HepG2 (cell line): Measurements from ENCODE around the gene ZBTB8B. TPM values are rescaled to one million over a fixed set of nuclear protein-coding genes. Genes with fewer than 3 reads are reported as not detected.

Experiments used
- ATAC-seq: fragments of 200-7000 bp; cut with Tn5 transposase; 3 replicates; pipeline ENCODE4 v1.9.1; 2020; ENCODE audit warnings: mild to moderate bottlenecking, moderate library complexity
- BruUV-seq: library from RNA; stranded (reverse); fragments of 400-500 nt; replicated peaks from 2 replicates; lab custom pipeline; 2021; lab: Mats Ljungman, UMichigan
- CTCF ChIA-PET: fragments of 300-600 bp; formaldehyde crosslinking; extraction: SDS; loops from one replicate; lab custom pipeline; 2021; ENCODE audit warnings: low total read pairs, inconsistent platforms, low intra/inter-chr PET ratio; lab: Yijun Ruan, JAX
- POLR2A ChIA-PET: fragments of 350-600 bp; sonication (Branson Sonifier 250); formaldehyde crosslinking; loops from one replicate; lab custom pipeline; 2020; ENCODE audit warnings: antibody characterized with exemption, inconsistent platforms; lab: Yijun Ruan, JAX
- DNase-seq: peaks from one replicate; pipeline ENCODE4 v3.0.0-alpha.2; 2015; ENCODE audit warnings: low spot score
- FAIRE-seq: peaks from 3 replicates; lab custom pipeline; 2011; peaks lifted over from hg19 to GRCh38; lab: Jason Lieb, UNC
- H2AFZ ChIP-seq: one replicate; pipeline ENCODE4 v1.6.1; 2011; ENCODE audit warnings: low read length, inconsistent platforms
- H3K27ac ChIP-seq: fragments of 300-600 bp; 3 replicates; pipeline ENCODE4 v1.8.0; 2011; ENCODE audit warnings: mixed run types, mild to moderate bottlenecking, mixed read lengths, low read length, inconsistent platforms; ENCODE audit not compliant: insufficient read depth; ENCODE audit errors: extremely low read length
- H3K27me3 ChIP-seq, 2 experiments: fragments of 200-600 bp in 1 of 2; 2 replicates in 1 of 2; 3 replicates in 1 of 2; pipeline versions ENCODE4 v1.6.0 to v1.8.0; 2011; ENCODE audit warnings: low read length in 2 of 2, mild to moderate bottlenecking in 2 of 2, moderate library complexity in 2 of 2, inconsistent platforms in 1 of 2; ENCODE audit not compliant: insufficient read depth in 2 of 2, control insufficient read depth in 1 of 2
- H3K36me3 ChIP-seq, 2 experiments: fragments of 200-600 bp in 1 of 2; replicated peaks in 1 of 2; 2 replicates in 1 of 2; 3 replicates in 1 of 2; pipeline versions ENCODE4 v1.5.1 to v1.8.0; 2011; ENCODE audit warnings: low read length in 2 of 2, inconsistent platforms in 1 of 2; ENCODE audit not compliant: insufficient read depth in 2 of 2, control insufficient read depth in 1 of 2
- H3K4me1 ChIP-seq: 2 replicates; pipeline ENCODE4 v1.5.1; 2012; ENCODE audit warnings: low read length, inconsistent platforms; ENCODE audit not compliant: insufficient read depth
- H3K4me2 ChIP-seq: 2 replicates; pipeline ENCODE4 v1.6.0; 2011; ENCODE audit warnings: low read depth, low read length, inconsistent platforms
- H3K4me3 ChIP-seq, 3 experiments: fragments of 200-600 bp in 1 of 3; sonication (generic), shearing (Covaris generic) in 1 of 3; replicated peaks in 1 of 3; 2 replicates each; pipeline ENCODE4 v1.5.1; 2011 to 2016; ENCODE audit warnings: low read length in 3 of 3, inconsistent platforms in 2 of 3, low read depth in 2 of 3, mild to moderate bottlenecking in 2 of 3, control low read depth in 1 of 3, mixed read lengths in 1 of 3; ENCODE audit not compliant: insufficient read depth in 1 of 3
- H3K79me2 ChIP-seq: one replicate; pipeline ENCODE4 v1.6.1; 2011; ENCODE audit warnings: low read length, inconsistent platforms; ENCODE audit not compliant: insufficient read depth
- H3K9ac ChIP-seq: 2 replicates; pipeline ENCODE4 v1.6.0; 2011; ENCODE audit warnings: mild to moderate bottlenecking, low read depth, low read length, inconsistent platforms; ENCODE audit not compliant: insufficient read depth
- H3K9me3 ChIP-seq: 2 replicates; pipeline ENCODE4 v1.5.1; 2012; ENCODE audit warnings: mild to moderate bottlenecking, low read length
- H4K20me1 ChIP-seq: 2 replicates; pipeline ENCODE4 v1.6.0; 2011; ENCODE audit warnings: inconsistent platforms, mild to moderate bottlenecking, low read length, moderate library complexity; ENCODE audit not compliant: insufficient read depth
- CEBPG ChIP-seq: IDR thresholded peaks from 2 replicates; pipeline ENCODE4 v1.6.1; 2016
- CHCHD3 ChIP-seq: sonication (generic); formaldehyde crosslinking; IDR thresholded peaks from 2 replicates; pipeline ENCODE4 v1.8.0; 2022; ENCODE audit warnings: mild to moderate bottlenecking, missing genetic modification reagents, moderate library complexity
- ETV5 ChIP-seq: IDR thresholded peaks from 2 replicates; pipeline ENCODE4 v1.6.1; 2018; ENCODE audit warnings: missing biosample characterization, missing genetic modification reagents, inconsistent platforms, borderline replicate concordance
- GABPA ChIP-seq, 2 experiments: IDR thresholded peaks; 2 replicates each; pipeline ENCODE4 v1.6.1; 2011 to 2016; ENCODE audit warnings: low read depth in 2 of 2, low read length in 1 of 2, missing biosample characterization in 1 of 2, missing genetic modification characterization in 1 of 2
- GFI1 ChIP-seq: sonication (generic); formaldehyde crosslinking; IDR thresholded peaks from 2 replicates; pipeline ENCODE4 v1.5.0; 2020; ENCODE audit warnings: missing genetic modification reagents, mild to moderate bottlenecking, borderline replicate concordance
- HES4 ChIP-seq: sonication (generic); formaldehyde crosslinking; IDR thresholded peaks from 2 replicates; pipeline ENCODE4 v1.9.0; 2021; ENCODE audit warnings: mild to moderate bottlenecking, missing genetic modification reagents, borderline replicate concordance
- KLF16 ChIP-seq, 2 experiments: sonication (generic) in 1 of 2; formaldehyde crosslinking in 1 of 2; IDR thresholded peaks; 2 replicates each; pipeline versions ENCODE4 v1.6.1 to v1.8.0; 2016 to 2023; ENCODE audit warnings: missing genetic modification reagents in 2 of 2, missing compliant biosample characterization in 1 of 2
- MAZ ChIP-seq, 2 experiments: sonication (generic) in 1 of 2; formaldehyde crosslinking in 1 of 2; IDR thresholded peaks; 2 replicates each; pipeline versions ENCODE4 v1.5.0 to v1.6.1; 2012 to 2020; ENCODE audit warnings: low read depth in 2 of 2, mild to moderate bottlenecking in 2 of 2, borderline replicate concordance in 1 of 2, improper control_type of control experiment in 1 of 2, low read length in 1 of 2, missing genetic modification reagents in 1 of 2, moderate library complexity in 1 of 2
- MTA1 ChIP-seq: sonication (generic); formaldehyde crosslinking; IDR thresholded peaks from 2 replicates; pipeline ENCODE4 v1.4.0; 2020; ENCODE audit warnings: missing genetic modification reagents, mild to moderate bottlenecking, borderline replicate concordance
- SALL2 ChIP-seq: sonication (generic); formaldehyde crosslinking; IDR thresholded peaks from 2 replicates; pipeline ENCODE4 v1.8.1; 2023; ENCODE audit warnings: mild to moderate bottlenecking, missing genetic modification reagents, inconsistent platforms
- SOX13 ChIP-seq, 3 experiments: fragments of 450-650 bp in 1 of 3; sonication (generic) in 1 of 3; formaldehyde crosslinking in 1 of 3; IDR thresholded peaks in 2 of 3; conservative IDR thresholded peaks in 1 of 3; 2 replicates each; pipeline versions ENCODE4 v1.5.0 to v1.6.1; 2016 to 2020; ENCODE audit warnings: antibody characterized with exemption in 1 of 3, mild to moderate bottlenecking in 1 of 3, missing compliant biosample characterization in 1 of 3, missing genetic modification reagents in 1 of 3, moderate library complexity in 1 of 3
- SP5 ChIP-seq: IDR thresholded peaks from 2 replicates; pipeline ENCODE4 v1.6.1; 2016; ENCODE audit warnings: low read depth, borderline replicate concordance
- SUZ12 ChIP-seq: fragments of 150-350 bp; IDR thresholded peaks from 2 replicates; pipeline ENCODE4 v1.6.1; 2014; ENCODE audit warnings: low read depth, low read length
- ZKSCAN8 ChIP-seq: IDR thresholded peaks from 2 replicates; pipeline ENCODE4 v1.6.1; 2016; ENCODE audit warnings: borderline replicate concordance, missing genetic modification reagents, missing compliant biosample characterization
- ZNF136 ChIP-seq: sonication (generic); formaldehyde crosslinking; IDR thresholded peaks from 2 replicates; pipeline ENCODE4 v1.8.1; 2022; ENCODE audit warnings: low read depth, mild to moderate bottlenecking, moderate library complexity, missing genetic modification reagents
- ZNF558 ChIP-seq: sonication (generic); formaldehyde crosslinking; IDR thresholded peaks from 2 replicates; pipeline ENCODE4 v1.9.0; 2022; ENCODE audit warnings: mild to moderate bottlenecking, missing genetic modification reagents, borderline replicate concordance
- ZNF749 ChIP-seq: sonication (generic); formaldehyde crosslinking; IDR thresholded peaks from 2 replicates; pipeline ENCODE4 v1.8.0; 2022; ENCODE audit warnings: mild to moderate bottlenecking, missing genetic modification reagents, moderate library complexity, borderline replicate concordance
- ZNF792 ChIP-seq: IDR thresholded peaks from 2 replicates; pipeline ENCODE4 v1.6.1; 2016
- WGBS: methylation state at CpG from one replicate; pipeline ENCODE4 v1.1.6; 2017; ENCODE audit warnings: low lambda C conversion rate; 5-methylcytosine and 5-hydroxymethylcytosine counted together
- in situ Hi-C: cut with HindIII; loops from 2 replicates; pipeline ENCODE4 v1.10.0; 2017; ENCODE audit warnings: low pct_unique_long_range_greater_than_20kb; ENCODE audit not compliant: extremely low pct_ligation_motif_present
- intact Hi-C: fragments of 100-400 bp; cut with micrococcal nuclease; formaldehyde crosslinking; loops from one replicate; pipeline ENCODE4 v1.10.0; 2022; ENCODE audit not compliant: unreplicated experiment
- polyA plus RNA-seq, 8 experiments: library from polyadenylated mRNA; depleted of rRNA in 3 of 8; stranded (reverse) in 7 of 8; unstranded in 1 of 8; fragments of >200 nt; fragmentation: Illumina TruSeq in 4 of 8; extraction: Trizol in 4 of 8; gene quantifications; 2 replicates each; pipeline versions ENCODE4 v1.2.1 to v1.2.3, GENCODE V29; 2011 to 2016; ENCODE audit warnings: low read depth in 4 of 8, missing spikeins in 1 of 8, mixed read lengths in 1 of 8; ENCODE audit not compliant: insufficient read depth in 1 of 8
- total RNA-seq, 5 experiments: library from RNA; depleted of rRNA; stranded (reverse); fragments of >200 nt; fragmentation: Illumina TruSeq; extraction: Trizol; gene quantifications; 2 replicates each; pipeline ENCODE4 v1.2.3, GENCODE V29; 2016; ENCODE audit warnings: low read depth in 1 of 5
- TF ChIP-seq, protein P1 (sequence below): sonication (generic); formaldehyde crosslinking; IDR thresholded peaks from 2 replicates; pipeline ENCODE4 v1.5.0; 2020; ENCODE audit warnings: mild to moderate bottlenecking, missing genetic modification reagents
- TF ChIP-seq, protein P2 (sequence below), 2 experiments: fragments of 450-650 bp in 1 of 2; sonication (generic) in 1 of 2; formaldehyde crosslinking; IDR thresholded peaks; 2 replicates each; pipeline versions ENCODE4 v1.5.0 to v1.8.0; 2020 to 2022; ENCODE audit warnings: mild to moderate bottlenecking in 1 of 2, missing genetic modification reagents in 1 of 2

ZBTB8B gene
- total and polyA plus RNA-seq, 2 of the 13 experiments (the other 11 are each of a cell fraction or from before 2014, with no cell fraction given), result under 0.01 to 0.02 TPM

DNA sequence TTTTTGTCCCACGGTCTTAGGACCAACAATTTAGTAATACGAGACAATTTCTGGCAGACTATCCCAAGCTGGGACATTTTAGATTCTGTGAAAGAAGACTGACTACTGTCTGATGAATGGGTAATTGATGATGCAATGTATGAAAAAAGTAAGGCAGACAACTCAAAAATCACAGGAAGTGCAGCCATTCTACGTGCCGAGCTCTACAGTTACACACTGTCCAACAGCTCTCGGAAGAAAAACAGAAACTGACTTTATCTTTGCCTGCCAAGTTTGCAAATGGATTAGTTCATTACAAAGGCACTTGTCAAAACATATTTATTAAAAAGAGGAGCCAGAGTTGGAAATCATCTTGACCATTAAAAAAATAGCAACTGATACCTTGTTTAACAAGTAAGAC is 31.3 kb downstream of the ZBTB8B start:
- Histone ChIP-seq H3K79me2 (no peaks in the 10 kb centered on the region), H3K27ac (no peak overlapping the region), H3K27me3 (peaks cover 1 to 9% of the 10 kb centered on the region in 2 experiments; a peak in 2 of 5 replicates), H3K4me2 (peak overlapping the region; percentile 40; the same call in 1 of the 2 replicates), H3K36me3 (no peaks in the 10 kb centered on the region), H4K20me1 (no peaks in the 10 kb centered on the region), H3K4me3 (peak overlapping the region in 1 of 3 experiments; percentile 3; a peak in 1 of 6 replicates), H2AFZ (peak overlapping the region; percentile 46), H3K9me3 (no peaks in the 10 kb centered on the region), H3K4me1 (peaks cover 41% of the 10 kb centered on the region), H3K9ac (no peak overlapping the region)
- 22% methylated on average over 5 of the region's 5 CpGs for WGBS
- in situ Hi-C loops (no loop called here), intact Hi-C loops (no loop called here)
- ChIA-PET CTCF (no interaction called here), POLR2A (interaction anchor here (1.7 kb wide), 1 partner anchor 48 kb away, joined by 6 read pairs; no protein-coding TSS in a partner anchor)
- peak; percentile 23 for FAIRE-seq
- no peak for DNase-seq
- BruUV-seq, result no TSS peak
- no peak for ATAC-seq
- TF ChIP-seq CEBPG (CRISPR knock-in tag), result peak; percentile 67
- TF ChIP-seq SP5, result no peak
- TF ChIP-seq HES4 (CRISPR knock-in tag), result no peak
- no peak for TF ChIP-seq KLF16 (CRISPR knock-in tag; IDR thresholded peaks at IDR 0.05)
- TF ChIP-seq SALL2 (CRISPR knock-in tag), result no peak
- TF ChIP-seq, protein P1, sequence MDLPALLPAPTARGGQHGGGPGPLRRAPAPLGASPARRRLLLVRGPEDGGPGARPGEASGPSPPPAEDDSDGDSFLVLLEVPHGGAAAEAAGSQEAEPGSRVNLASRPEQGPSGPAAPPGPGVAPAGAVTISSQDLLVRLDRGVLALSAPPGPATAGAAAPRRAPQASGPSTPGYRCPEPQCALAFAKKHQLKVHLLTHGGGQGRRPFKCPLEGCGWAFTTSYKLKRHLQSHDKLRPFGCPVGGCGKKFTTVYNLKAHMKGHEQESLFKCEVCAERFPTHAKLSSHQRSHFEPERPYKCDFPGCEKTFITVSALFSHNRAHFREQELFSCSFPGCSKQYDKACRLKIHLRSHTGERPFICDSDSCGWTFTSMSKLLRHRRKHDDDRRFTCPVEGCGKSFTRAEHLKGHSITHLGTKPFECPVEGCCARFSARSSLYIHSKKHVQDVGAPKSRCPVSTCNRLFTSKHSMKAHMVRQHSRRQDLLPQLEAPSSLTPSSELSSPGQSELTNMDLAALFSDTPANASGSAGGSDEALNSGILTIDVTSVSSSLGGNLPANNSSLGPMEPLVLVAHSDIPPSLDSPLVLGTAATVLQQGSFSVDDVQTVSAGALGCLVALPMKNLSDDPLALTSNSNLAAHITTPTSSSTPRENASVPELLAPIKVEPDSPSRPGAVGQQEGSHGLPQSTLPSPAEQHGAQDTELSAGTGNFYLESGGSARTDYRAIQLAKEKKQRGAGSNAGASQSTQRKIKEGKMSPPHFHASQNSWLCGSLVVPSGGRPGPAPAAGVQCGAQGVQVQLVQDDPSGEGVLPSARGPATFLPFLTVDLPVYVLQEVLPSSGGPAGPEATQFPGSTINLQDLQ, result no peak
- no peak for TF ChIP-seq SUZ12
- TF ChIP-seq ZKSCAN8 (CRISPR knock-in tag), result no peak
- TF ChIP-seq ZNF136 (CRISPR knock-in tag), result no peak
- TF ChIP-seq MTA1, result no peak
- TF ChIP-seq, protein P2, sequence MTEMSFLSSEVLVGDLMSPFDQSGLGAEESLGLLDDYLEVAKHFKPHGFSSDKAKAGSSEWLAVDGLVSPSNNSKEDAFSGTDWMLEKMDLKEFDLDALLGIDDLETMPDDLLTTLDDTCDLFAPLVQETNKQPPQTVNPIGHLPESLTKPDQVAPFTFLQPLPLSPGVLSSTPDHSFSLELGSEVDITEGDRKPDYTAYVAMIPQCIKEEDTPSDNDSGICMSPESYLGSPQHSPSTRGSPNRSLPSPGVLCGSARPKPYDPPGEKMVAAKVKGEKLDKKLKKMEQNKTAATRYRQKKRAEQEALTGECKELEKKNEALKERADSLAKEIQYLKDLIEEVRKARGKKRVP (CRISPR knock-in tag; IDR thresholded peaks at IDR 0.05), result peak in 1 of 2 experiments; percentile 70; a peak in 2 of 4 replicates
- no peak for TF ChIP-seq ZNF792
- TF ChIP-seq GFI1 (CRISPR knock-in tag), result no peak
- TF ChIP-seq SOX13 (IDR thresholded peaks at IDR 0.05), result no peak
- no peak for TF ChIP-seq SOX13 (CRISPR knock-in tag; conservative IDR thresholded peaks at IDR 0.05 in 1 of 2, IDR thresholded peaks at IDR 0.05 in 1 of 2)
- no peak for TF ChIP-seq GABPA (IDR thresholded peaks at IDR 0.05; ENCODE audit: low read depth, low read length)
- TF ChIP-seq GABPA (CRISPR knock-in tag; IDR thresholded peaks at IDR 0.05; ENCODE audit: low read depth), result peak; percentile 33; the same call in 1 of the 2 replicates
- no peak for TF ChIP-seq ZNF558 (CRISPR knock-in tag)
- TF ChIP-seq CHCHD3 (CRISPR knock-in tag), result no peak
- TF ChIP-seq MAZ (IDR thresholded peaks at IDR 0.05; ENCODE audit: borderline replicate concordance, low read depth, low read length), result no peak
- no peak for TF ChIP-seq MAZ (CRISPR knock-in tag; IDR thresholded peaks at IDR 0.05; ENCODE audit: low read depth)
- TF ChIP-seq ETV5, result peak; percentile 22; the same call in 1 of the 2 replicates
- TF ChIP-seq ZNF749 (CRISPR knock-in tag), result no peak
